GM12878 (cell line): ENCODE results near the gene SYPL2. TPM values are rescaled to one million over a fixed set of nuclear protein-coding genes. Genes with fewer than 3 reads are reported as not detected.

Experiments used
- DPF2 ChIP-seq: fragments of 450-650 bp; IDR thresholded peaks from 2 replicates; pipeline ENCODE4 v1.6.1; 2017; ENCODE audit warnings: mild to moderate bottlenecking
- EP300 ChIP-seq, 2 experiments: fragments of 150-350 bp in 1 of 2; IDR thresholded peaks; 2 replicates each; pipeline ENCODE4 v1.6.1; 2011 to 2012; ENCODE audit warnings: low read depth in 2 of 2, low read length in 2 of 2, borderline replicate concordance in 1 of 2, improper control_type of control experiment in 1 of 2, inconsistent platforms in 1 of 2; ENCODE audit not compliant: control insufficient read depth in 1 of 2
- GATAD2B ChIP-seq: fragments of 450-650 bp; conservative IDR thresholded peaks from 2 replicates; pipeline ENCODE4 v1.6.1; 2017; ENCODE audit warnings: low read depth, mild to moderate bottlenecking, moderate library complexity
- HDAC2 ChIP-seq: fragments of 200-600 bp; sonication (generic); IDR thresholded peaks from 2 replicates; pipeline ENCODE4 v1.6.1; 2017
- JUNB ChIP-seq: IDR thresholded peaks from 2 replicates; pipeline ENCODE4 v1.6.1; 2016; ENCODE audit warnings: antibody characterized with exemption, mild to moderate bottlenecking
- NFIC ChIP-seq: IDR thresholded peaks from 2 replicates; pipeline ENCODE4 v1.6.1; 2012; ENCODE audit warnings: low read depth, mild to moderate bottlenecking, inconsistent platforms, low read length, moderate library complexity
- POLR2AphosphoS2 ChIP-seq: IDR thresholded peaks from 2 replicates; pipeline ENCODE4 v1.6.1; 2011; ENCODE audit warnings: low read depth, mild to moderate bottlenecking, low read length, improper control_type of control experiment, moderate library complexity
- RB1 ChIP-seq: fragments of 450-650 bp; formaldehyde crosslinking; IDR thresholded peaks from 2 replicates; pipeline ENCODE4 v1.6.1; 2017; ENCODE audit warnings: mild to moderate bottlenecking, borderline replicate concordance
- SIN3A ChIP-seq: IDR thresholded peaks from 2 replicates; pipeline ENCODE4 v1.6.1; 2012; ENCODE audit warnings: low read depth, low read length, improper control_type of control experiment
- SMAD1 ChIP-seq: fragments of 450-650 bp; IDR thresholded peaks from 2 replicates; pipeline ENCODE4 v1.6.1; 2018; ENCODE audit warnings: mild to moderate bottlenecking, low read depth; ENCODE audit not compliant: partially characterized antibody
- SP1 ChIP-seq: IDR thresholded peaks from one replicate; pipeline ENCODE4 v1.6.1; 2011; ENCODE audit warnings: low read depth, low read length
- ZNF24 ChIP-seq: fragments of 450-650 bp; IDR thresholded peaks from 2 replicates; pipeline ENCODE4 v1.6.1; 2017; ENCODE audit warnings: antibody characterized with exemption, mild to moderate bottlenecking
- polyA plus RNA-seq, 11 experiments: library from polyadenylated mRNA; depleted of rRNA in 4 of 11; unstranded in 6 of 11; stranded (reverse) in 5 of 11; fragments of >200 nt; fragmentation: Nextera tagmentation in 4 of 11; fragmentation: Illumina TruSeq in 1 of 11; extraction: Ambion mirVana in 4 of 11; extraction: Trizol in 1 of 11; gene quantifications; 1 replicate in 1 of 11; 2 replicates in 10 of 11; pipeline versions ENCODE4 v1.2.1 to v1.2.3, GENCODE V29; 2011 to 2016; ENCODE audit warnings: inconsistent platforms in 2 of 11, missing spikeins in 2 of 11, low read depth in 1 of 11
- total RNA-seq, 4 experiments: library from RNA; depleted of rRNA in 3 of 4; stranded (reverse); fragments of >200 nt in 3 of 4; fragmentation: Illumina TruSeq in 1 of 4; extraction: Trizol in 1 of 4; gene quantifications; 2 replicates each; pipeline versions ENCODE4 v1.2.1 to v1.2.3, GENCODE V29; 2013 to 2021
- TF ChIP-seq, protein P1 (sequence below): fragments of 450-650 bp; IDR thresholded peaks from 2 replicates; pipeline ENCODE4 v1.6.1; 2018; ENCODE audit warnings: mild to moderate bottlenecking, low read depth, moderate library complexity; ENCODE audit not compliant: partially characterized antibody
- TF ChIP-seq, protein P2 (sequence below): fragments of 450-650 bp; IDR thresholded peaks from 2 replicates; pipeline ENCODE4 v1.6.1; 2014; ENCODE audit warnings: mild to moderate bottlenecking
- TF ChIP-seq, protein P3 (sequence below): IDR thresholded peaks from 2 replicates; pipeline ENCODE4 v1.6.1; 2011; ENCODE audit warnings: low read depth, low read length, improper control_type of control experiment, borderline replicate concordance
- TF ChIP-seq, protein P4 (sequence below): fragments of 450-650 bp; IDR thresholded peaks from 2 replicates; pipeline ENCODE4 v1.6.1; 2017; ENCODE audit warnings: low read depth, mild to moderate bottlenecking, moderate library complexity

SYPL2 gene
- total and polyA plus RNA-seq, 10 of the 15 experiments (the other 5 are each of a cell fraction or from before 2014, with no cell fraction given): 0.04 to 0.11 (median 0.06) TPM; not detected in 3

DNA sequence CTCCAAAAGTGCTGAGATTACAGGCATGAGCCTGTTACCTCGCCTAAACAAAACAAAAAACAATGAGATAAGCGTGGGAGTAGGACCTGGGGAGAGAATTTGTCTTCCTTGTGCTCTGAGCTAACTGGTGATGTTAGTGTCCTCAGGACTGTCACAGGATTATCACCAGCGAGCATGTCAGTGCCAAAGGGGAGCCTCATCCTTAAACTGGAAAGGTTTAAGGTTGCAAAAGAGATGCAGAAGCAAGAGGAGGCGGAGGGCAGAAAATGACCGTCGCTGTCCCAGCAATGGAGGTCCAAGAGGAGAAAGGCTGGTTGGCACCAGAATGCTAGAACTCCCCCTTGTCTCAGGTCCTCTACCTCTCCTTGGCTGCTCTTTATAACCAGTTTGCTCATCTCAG is 3.9 kb downstream of the SYPL2 start (continued):
- TF ChIP-seq, protein P1, sequence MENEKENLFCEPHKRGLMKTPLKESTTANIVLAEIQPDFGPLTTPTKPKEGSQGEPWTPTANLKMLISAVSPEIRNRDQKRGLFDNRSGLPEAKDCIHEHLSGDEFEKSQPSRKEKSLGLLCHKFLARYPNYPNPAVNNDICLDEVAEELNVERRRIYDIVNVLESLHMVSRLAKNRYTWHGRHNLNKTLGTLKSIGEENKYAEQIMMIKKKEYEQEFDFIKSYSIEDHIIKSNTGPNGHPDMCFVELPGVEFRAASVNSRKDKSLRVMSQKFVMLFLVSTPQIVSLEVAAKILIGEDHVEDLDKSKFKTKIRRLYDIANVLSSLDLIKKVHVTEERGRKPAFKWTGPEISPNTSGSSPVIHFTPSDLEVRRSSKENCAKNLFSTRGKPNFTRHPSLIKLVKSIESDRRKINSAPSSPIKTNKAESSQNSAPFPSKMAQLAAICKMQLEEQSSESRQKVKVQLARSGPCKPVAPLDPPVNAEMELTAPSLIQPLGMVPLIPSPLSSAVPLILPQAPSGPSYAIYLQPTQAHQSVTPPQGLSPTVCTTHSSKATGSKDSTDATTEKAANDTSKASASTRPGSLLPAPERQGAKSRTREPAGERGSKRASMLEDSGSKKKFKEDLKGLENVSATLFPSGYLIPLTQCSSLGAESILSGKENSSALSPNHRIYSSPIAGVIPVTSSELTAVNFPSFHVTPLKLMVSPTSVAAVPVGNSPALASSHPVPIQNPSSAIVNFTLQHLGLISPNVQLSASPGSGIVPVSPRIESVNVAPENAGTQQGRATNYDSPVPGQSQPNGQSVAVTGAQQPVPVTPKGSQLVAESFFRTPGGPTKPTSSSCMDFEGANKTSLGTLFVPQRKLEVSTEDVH: no peak
- TF ChIP-seq ZNF24 (no peak), JUNB (no peak), RB1 (no peak), NFIC (no peak), HDAC2 (no peak), SMAD1 (no peak), POLR2AphosphoS2 (no peak), DPF2 (no peak), GATAD2B (no peak), EP300 (IDR thresholded peaks at IDR 0.05; ENCODE audit: borderline replicate concordance in 1 of 2, control insufficient read depth in 1 of 2, low read depth in 2 of 2, low read length in 2 of 2) (no peak), SP1 (no peak), SIN3A (no peak)
- TF ChIP-seq, protein P2, sequence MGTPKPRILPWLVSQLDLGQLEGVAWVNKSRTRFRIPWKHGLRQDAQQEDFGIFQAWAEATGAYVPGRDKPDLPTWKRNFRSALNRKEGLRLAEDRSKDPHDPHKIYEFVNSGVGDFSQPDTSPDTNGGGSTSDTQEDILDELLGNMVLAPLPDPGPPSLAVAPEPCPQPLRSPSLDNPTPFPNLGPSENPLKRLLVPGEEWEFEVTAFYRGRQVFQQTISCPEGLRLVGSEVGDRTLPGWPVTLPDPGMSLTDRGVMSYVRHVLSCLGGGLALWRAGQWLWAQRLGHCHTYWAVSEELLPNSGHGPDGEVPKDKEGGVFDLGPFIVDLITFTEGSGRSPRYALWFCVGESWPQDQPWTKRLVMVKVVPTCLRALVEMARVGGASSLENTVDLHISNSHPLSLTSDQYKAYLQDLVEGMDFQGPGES: no peak
- TF ChIP-seq, protein P3, sequence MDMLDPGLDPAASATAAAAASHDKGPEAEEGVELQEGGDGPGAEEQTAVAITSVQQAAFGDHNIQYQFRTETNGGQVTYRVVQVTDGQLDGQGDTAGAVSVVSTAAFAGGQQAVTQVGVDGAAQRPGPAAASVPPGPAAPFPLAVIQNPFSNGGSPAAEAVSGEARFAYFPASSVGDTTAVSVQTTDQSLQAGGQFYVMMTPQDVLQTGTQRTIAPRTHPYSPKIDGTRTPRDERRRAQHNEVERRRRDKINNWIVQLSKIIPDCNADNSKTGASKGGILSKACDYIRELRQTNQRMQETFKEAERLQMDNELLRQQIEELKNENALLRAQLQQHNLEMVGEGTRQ: no peak
- TF ChIP-seq, protein P4, sequence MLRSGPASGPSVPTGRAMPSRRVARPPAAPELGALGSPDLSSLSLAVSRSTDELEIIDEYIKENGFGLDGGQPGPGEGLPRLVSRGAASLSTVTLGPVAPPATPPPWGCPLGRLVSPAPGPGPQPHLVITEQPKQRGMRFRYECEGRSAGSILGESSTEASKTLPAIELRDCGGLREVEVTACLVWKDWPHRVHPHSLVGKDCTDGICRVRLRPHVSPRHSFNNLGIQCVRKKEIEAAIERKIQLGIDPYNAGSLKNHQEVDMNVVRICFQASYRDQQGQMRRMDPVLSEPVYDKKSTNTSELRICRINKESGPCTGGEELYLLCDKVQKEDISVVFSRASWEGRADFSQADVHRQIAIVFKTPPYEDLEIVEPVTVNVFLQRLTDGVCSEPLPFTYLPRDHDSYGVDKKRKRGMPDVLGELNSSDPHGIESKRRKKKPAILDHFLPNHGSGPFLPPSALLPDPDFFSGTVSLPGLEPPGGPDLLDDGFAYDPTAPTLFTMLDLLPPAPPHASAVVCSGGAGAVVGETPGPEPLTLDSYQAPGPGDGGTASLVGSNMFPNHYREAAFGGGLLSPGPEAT: no peak
